ENCODE data around the gene PLA2G6. TPM values are rescaled to one million over a fixed set of nuclear protein-coding genes. Genes with fewer than 3 reads are reported as not detected.
"Not testable (repeated sequence)": the region's sequence is repeated elsewhere in the genome, so short reads cannot be mapped to it uniquely, and the experiment has no call there.

Gene PLA2G6
- total RNA-seq, 1 experiment from 2014 or later, result 23.4 TPM

- H3K27me3 ChIP-seq (ENCODE audit: control insufficient read depth, insufficient read depth, low read length), result no peaks in the 10 kb centered on the region
- DNase-seq, result peak; percentile 23
- H3K4me3 ChIP-seq (ENCODE audit: insufficient read depth, low read depth, low read length), result no peak overlapping the region
- H3K36me3 ChIP-seq (replicated peaks; ENCODE audit: control insufficient read depth, insufficient read depth, low read length), result no peaks in the 10 kb centered on the region; the same call in none of the 2 replicates
Observed at GRCh38 chr22:38129856-38130255, 51.8 kb downstream of the PLA2G6 start.

- Histone ChIP-seq H3K36me3 (replicated peaks; ENCODE audit: control insufficient read depth, insufficient read depth, low read length) (no peaks in the 10 kb centered on the region; the same call in 1 of the 2 replicates), H3K4me3 (ENCODE audit: insufficient read depth, low read depth, low read length) (no peak overlapping the region), H3K27me3 (ENCODE audit: control insufficient read depth, insufficient read depth, low read length) (no peaks in the 10 kb centered on the region)
- DNase-seq, result peak; percentile 18
Observed at GRCh38 chr22:38129021-38129420, 52.6 kb downstream of the PLA2G6 start.

GRCh38 chr22:38127869-38128268 lies 53.8 kb downstream of the PLA2G6 start:
- Histone ChIP-seq H3K27me3 (ENCODE audit: control insufficient read depth, insufficient read depth, low read length) (no peaks in the 10 kb centered on the region), H3K36me3 (replicated peaks; ENCODE audit: control insufficient read depth, insufficient read depth, low read length) (no peaks in the 10 kb centered on the region; the same call in 1 of the 2 replicates), H3K4me3 (ENCODE audit: insufficient read depth, low read depth, low read length) (no peak overlapping the region)
- DNase-seq, result no peak

GRCh38 chr22:38126928-38127668 lies 54.5 kb downstream of the PLA2G6 start:
- peak; percentile 52 for DNase-seq
- Histone ChIP-seq H3K36me3 (replicated peaks; ENCODE audit: control insufficient read depth, insufficient read depth, low read length) (no peaks in the 10 kb centered on the region; the same call in 1 of the 2 replicates), H3K4me3 (ENCODE audit: insufficient read depth, low read depth, low read length) (no peak overlapping the region), H3K27me3 (ENCODE audit: control insufficient read depth, insufficient read depth, low read length) (no peaks in the 10 kb centered on the region)

- no peak for DNase-seq
- Histone ChIP-seq H3K27me3 (ENCODE audit: control insufficient read depth, insufficient read depth, low read length) (no peaks in the 10 kb centered on the region), H3K4me3 (ENCODE audit: insufficient read depth, low read depth, low read length) (no peak overlapping the region), H3K36me3 (replicated peaks; ENCODE audit: control insufficient read depth, insufficient read depth, low read length) (no peaks in the 10 kb centered on the region; the same call in 1 of the 2 replicates)
Observed at GRCh38 chr22:38125751-38126201, 55.9 kb downstream of the PLA2G6 start.

GRCh38 chr22:38125038-38125610 lies 56.5 kb downstream of the PLA2G6 start:
- no peak for DNase-seq
- H3K4me3 ChIP-seq (ENCODE audit: insufficient read depth, low read depth, low read length), result no peak overlapping the region
- no peaks in the 10 kb centered on the region; the same call in 1 of the 2 replicates for H3K36me3 ChIP-seq (replicated peaks; ENCODE audit: control insufficient read depth, insufficient read depth, low read length)
- no peaks in the 10 kb centered on the region for H3K27me3 ChIP-seq (ENCODE audit: control insufficient read depth, insufficient read depth, low read length)

- peak; percentile 82 for DNase-seq
- no peaks in the 10 kb centered on the region; the same call in 1 of the 2 replicates for H3K36me3 ChIP-seq (replicated peaks; ENCODE audit: control insufficient read depth, insufficient read depth, low read length)
- H3K4me3 ChIP-seq (ENCODE audit: insufficient read depth, low read depth, low read length), result no peak overlapping the region
- no peaks in the 10 kb centered on the region for H3K27me3 ChIP-seq (ENCODE audit: control insufficient read depth, insufficient read depth, low read length)
Observed at GRCh38 chr22:38124236-38124974, 57.2 kb downstream of the PLA2G6 start.

GRCh38 chr22:38122616-38123015 lies 59.0 kb downstream of the PLA2G6 start:
- Histone ChIP-seq H3K27me3 (ENCODE audit: control insufficient read depth, insufficient read depth, low read length) (no peaks in the 10 kb centered on the region), H3K4me3 (ENCODE audit: insufficient read depth, low read depth, low read length) (no peak overlapping the region), H3K36me3 (replicated peaks; ENCODE audit: control insufficient read depth, insufficient read depth, low read length) (no peaks in the 10 kb centered on the region; the same call in 1 of the 2 replicates)
- DNase-seq, result peak; percentile 67

GRCh38 chr22:38120359-38121110 lies 61.1 kb downstream of the PLA2G6 start:
- no peaks in the 10 kb centered on the region; the same call in 1 of the 2 replicates for H3K36me3 ChIP-seq (replicated peaks; ENCODE audit: control insufficient read depth, insufficient read depth, low read length)
- peak; percentile 83 for DNase-seq
- H3K27me3 ChIP-seq (ENCODE audit: control insufficient read depth, insufficient read depth, low read length), result no peaks in the 10 kb centered on the region
- H3K4me3 ChIP-seq (ENCODE audit: insufficient read depth, low read depth, low read length), result no peak overlapping the region

GRCh38 chr22:38118747-38119146 lies 62.9 kb downstream of the PLA2G6 start:
- not testable (repeated sequence) for H3K36me3 ChIP-seq (replicated peaks; ENCODE audit: control insufficient read depth, insufficient read depth, low read length); DNase-seq; H3K4me3 ChIP-seq (ENCODE audit: insufficient read depth, low read depth, low read length); H3K27me3 ChIP-seq (ENCODE audit: control insufficient read depth, insufficient read depth, low read length)

GRCh38 chr22:38118182-38118581 lies 63.4 kb downstream of the PLA2G6 start:
- Histone ChIP-seq H3K4me3 (ENCODE audit: insufficient read depth, low read depth, low read length) (no peak overlapping the region), H3K36me3 (replicated peaks; ENCODE audit: control insufficient read depth, insufficient read depth, low read length) (no peaks in the 10 kb centered on the region; the same call in 1 of the 2 replicates), H3K27me3 (ENCODE audit: control insufficient read depth, insufficient read depth, low read length) (no peaks in the 10 kb centered on the region)
- no peak for DNase-seq

- H3K36me3 ChIP-seq (replicated peaks; ENCODE audit: control insufficient read depth, insufficient read depth, low read length); H3K4me3 ChIP-seq (ENCODE audit: insufficient read depth, low read depth, low read length); H3K27me3 ChIP-seq (ENCODE audit: control insufficient read depth, insufficient read depth, low read length); DNase-seq: not testable (repeated sequence)
Observed at GRCh38 chr22:38117556-38117955, 64.1 kb downstream of the PLA2G6 start.

- Histone ChIP-seq H3K36me3 (replicated peaks; ENCODE audit: control insufficient read depth, insufficient read depth, low read length) (no peaks in the 10 kb centered on the region; the same call in 1 of the 2 replicates), H3K27me3 (ENCODE audit: control insufficient read depth, insufficient read depth, low read length) (no peaks in the 10 kb centered on the region), H3K4me3 (ENCODE audit: insufficient read depth, low read depth, low read length) (no peak overlapping the region)
- peak; percentile 50 for DNase-seq
Observed at GRCh38 chr22:38115423-38116205, 66.0 kb downstream of the PLA2G6 start.
